DLD1 (cell line): ENCODE results near the gene EML5.
"Not testable (repeated sequence)": the region's sequence is repeated elsewhere in the genome, so short reads cannot be mapped to it uniquely, and the experiment has no call there.

ENCODE experiments used
- in situ Hi-C: cut with HindIII; loops from 2 replicates; pipeline ENCODE4 v1.10.0; 2017; ENCODE audit warnings: low sequenced_read_pairs

The EML5 gene

DNA sequence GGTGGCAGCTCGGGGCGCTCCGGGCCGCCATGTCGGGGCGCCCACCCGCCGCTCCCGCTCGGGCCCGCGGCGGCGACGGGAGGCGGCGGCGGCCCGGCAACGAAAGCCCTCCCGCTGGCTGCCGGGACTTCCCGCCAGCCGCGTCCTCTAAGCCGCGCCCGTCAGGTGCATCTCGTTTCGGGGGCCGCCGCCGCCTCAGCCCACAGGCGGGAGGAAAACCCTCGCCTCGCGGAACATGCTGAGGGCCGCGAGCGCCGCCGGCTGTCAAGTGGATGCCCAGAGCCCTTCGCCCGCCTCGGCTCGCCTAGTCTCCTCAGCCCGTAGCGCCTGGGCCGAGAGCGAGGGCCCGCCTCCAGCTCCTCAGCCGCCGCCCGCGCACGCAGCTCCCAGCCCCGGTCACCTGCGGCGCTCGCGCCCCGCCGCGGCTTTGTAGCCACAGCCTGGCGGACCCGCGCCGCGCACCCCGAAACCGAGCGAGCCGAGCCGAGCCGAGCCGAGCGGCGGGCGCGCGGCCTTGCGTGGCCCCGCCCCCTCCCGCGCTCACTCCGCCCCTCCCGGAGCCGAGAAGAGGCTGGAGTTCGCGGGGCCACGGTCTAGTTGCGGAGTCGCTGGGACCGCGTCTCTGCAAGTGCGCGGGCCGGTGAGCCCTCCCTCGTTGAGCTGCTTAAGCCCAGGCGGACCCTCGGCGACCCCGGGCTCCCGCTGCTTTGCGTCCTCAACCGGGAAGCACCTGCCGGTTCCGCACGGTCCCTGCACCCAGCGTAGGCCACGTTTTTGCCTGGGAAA is at the start of gene EML5:
Gene EML5 (minus strand): TSS at position 481 of the 786 bp plus-strand sequence. CDS start 450 bp downstream, at position 31.
- in situ Hi-C loops = no loop called here

DNA sequence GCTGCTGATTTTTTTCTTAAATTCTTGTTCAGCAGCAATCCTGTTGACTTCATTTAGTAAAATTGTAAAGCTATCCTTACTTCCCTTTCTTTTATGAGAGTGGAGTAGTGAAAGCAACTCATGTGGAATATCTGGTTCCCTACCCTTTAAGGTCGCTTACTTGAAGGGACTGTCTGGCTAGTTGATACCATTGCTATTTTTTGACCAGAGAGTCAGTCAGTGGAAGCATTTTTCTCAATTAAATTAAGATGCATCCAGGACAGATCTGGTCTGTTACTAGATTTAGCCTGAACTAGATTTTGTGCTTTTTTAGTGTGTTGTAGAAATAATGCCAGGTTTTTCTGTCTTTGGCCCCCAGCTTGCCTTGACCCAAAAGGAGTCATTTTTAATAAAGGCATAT is 49.7 kb upstream of the EML5 start:
- in situ Hi-C loops = no loop called here

DNA sequence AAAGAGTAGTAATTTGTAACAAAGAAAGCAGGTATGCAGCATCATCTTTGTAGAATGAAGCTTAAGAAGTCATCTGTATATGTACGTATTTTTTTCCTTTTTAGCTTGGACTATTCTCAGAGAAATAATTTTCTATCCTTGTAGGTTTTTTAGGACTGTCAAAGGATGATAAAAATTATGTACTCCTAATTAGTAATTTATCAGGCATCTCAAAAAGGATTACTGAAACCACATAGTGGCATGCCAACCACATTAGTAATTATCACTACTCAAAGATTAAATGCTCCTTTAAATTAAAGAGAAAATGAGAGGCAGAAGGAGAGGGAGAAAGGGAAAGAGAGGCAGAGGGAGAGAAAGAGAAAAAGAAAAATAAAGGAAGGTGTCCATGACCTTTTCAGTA is 49.0 kb upstream of the EML5 start:
- in situ Hi-C loops = no loop called here

DNA sequence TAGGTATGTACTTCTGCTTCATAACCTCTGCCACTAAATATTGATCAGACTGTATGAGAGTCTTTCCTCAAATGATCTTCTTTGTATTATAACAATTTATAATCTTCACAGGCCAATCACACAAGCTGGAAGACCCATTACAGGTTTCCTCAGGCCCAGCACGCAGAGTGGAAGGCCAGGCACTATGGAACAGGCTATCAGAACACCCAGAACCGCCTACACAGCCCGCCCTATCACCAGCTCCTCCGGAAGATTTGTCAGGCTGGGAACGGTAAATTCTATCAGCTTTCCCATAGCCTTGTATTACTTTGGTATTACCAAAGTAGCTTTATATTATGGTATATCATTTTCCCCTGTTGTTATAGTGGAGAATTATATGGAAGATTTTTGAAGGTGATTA is 48.2 kb upstream of the EML5 start:
- in situ Hi-C loops = no loop called here

DNA sequence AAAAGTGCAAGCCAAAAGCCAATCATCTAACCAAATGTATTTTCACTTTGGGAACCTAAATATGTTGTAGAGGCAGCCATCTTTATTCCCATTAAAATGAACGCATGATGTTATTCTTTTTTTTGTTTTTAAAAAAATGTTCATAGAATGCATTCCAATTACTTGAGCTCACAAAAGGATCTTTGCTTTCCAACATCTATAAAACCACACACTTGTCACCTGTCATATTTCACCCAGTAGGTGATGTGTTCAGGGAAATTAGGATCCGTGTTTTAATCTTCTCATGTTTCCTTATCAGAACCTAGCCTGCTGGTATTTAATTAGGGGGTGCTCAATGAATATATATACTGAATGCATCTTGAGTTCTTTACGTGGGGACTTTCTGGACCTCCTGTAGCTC is 45.3 kb upstream of the EML5 start:
- in situ Hi-C loops = no loop called here

DNA sequence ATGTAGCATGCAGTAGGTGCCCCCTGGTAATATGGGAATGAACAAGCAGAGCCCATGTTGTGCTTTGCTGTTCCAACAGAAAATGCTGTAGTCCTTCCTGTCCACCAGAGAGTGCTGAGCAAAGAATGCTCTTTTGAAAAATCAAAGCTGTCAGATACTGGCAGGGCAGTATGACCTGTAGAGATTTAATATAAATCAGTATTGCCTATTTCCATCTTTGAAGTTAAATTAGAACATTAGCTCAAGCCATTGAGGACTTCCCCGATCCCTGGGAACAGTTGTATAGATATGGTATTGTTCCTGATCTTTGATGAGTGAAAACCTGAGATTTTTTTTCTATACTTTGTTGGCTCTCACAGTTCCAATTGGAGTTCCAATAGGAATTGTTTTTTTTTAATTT is 44.7 kb upstream of the EML5 start:
- in situ Hi-C loops = no loop called here

DNA sequence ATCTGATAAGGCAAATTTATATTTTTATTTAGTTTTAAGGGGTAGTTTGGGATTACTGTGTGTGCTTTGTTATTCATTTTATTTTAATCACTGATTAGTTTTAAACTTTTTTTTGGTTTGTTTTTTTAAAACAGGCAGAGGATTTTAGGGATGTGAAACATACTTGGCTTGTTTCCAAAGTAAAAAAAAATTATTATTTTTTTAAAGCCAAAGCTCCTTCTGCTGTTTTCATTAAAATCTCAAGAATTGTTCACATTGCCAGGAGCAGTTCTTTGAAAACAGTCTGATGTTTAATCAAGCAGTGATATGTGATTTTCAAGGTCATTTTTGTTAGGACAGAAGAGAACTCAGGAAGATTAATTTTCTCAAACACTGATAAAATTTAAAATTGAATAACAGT is 42.9 kb upstream of the EML5 start:
- in situ Hi-C loops = no loop called here

DNA sequence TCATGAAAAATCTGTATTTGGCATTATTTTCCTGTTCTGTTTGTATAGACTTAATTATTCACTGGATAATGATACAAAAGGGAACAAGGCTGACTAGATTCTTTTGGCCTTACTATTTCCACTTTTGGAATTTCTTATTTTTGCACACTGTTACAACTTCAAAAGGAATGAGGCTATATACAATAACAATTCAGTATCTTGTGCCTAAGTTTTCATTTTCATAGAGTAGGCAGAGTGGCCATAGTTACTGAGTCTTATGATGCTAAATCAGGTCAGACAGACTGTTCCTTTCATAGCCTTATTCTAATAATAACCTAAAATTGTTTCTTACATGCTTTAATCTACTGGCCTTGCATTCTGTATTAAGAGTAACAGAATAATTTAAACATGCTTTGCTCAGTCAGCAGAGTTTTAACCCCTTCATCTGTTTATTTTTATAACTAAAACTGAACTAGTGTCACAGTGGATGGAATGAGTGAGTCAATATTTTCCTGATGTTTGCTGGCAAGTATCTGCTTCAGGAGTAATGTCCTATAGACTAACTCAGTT is 42.2 kb upstream of the EML5 start:
- in situ Hi-C loops = no loop called here

DNA sequence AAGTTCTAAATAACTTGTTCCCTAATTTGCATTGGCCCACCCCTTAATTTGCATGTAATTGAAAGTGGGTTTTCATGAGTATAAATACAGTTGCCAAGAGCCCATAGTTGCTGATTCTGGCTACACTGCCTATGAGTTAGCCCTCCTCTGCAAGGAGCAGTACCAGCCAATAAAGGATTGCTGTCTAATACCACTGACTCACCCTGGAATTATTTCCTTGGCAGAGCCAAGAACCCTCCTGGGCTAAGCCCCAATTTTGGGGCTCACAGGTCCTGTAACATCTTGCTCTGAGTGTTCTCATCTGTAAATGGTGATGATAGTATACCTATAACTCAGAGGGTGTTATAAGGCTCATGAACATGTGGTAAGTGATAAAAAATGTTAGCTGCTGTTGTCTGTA is 38.5 kb upstream of the EML5 start:
- in situ Hi-C loops = no loop called here

DNA sequence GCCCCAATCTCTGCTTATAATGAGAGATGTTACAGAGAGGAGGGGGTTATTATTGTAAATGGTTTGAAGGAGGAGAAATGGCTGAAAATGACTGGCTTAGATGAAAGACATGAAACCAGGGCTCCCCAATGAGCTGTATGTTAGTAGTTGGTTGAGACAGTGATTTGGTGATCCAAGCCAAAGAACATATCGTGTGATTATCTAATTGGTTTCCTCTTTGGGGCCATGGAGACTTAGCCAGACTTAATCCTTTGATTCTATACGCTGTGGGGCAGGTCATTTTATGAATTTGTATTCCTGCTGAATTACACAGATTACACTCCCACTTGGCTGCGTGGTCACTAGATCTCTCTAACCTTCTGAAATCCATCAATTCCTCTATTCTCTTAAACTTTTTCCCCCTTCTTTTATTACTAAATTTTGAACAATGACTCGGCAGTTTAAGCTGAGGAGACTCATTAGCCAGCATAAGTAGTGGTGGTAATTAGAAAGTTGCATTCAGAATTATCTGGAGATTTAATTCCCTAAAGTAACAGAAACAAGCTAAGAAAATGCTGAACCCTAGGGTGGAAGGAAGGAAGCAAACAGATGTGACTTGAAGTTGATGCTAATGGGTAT is 37.0 kb upstream of the EML5 start:
- in situ Hi-C loops = no loop called here

DNA sequence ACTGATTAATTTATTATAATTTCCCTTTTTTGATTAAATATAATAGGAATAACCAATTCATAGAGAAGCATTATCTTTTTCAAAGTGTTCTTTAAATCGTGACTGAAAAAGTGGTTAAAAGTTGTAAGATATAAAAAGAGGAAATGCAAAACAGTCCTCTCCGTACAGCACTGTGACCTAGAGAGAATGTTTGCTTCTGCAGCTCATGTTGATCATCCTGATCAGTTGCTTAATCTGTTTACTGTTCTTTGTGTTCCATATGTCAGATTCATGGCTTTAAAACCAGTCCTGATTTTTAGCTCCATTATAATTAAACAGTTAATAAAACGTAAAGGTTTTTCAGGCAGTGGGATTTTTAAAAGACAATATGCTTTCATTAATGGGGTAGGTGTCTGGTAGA is 36.4 kb upstream of the EML5 start:
- in situ Hi-C loops = no loop called here

DNA sequence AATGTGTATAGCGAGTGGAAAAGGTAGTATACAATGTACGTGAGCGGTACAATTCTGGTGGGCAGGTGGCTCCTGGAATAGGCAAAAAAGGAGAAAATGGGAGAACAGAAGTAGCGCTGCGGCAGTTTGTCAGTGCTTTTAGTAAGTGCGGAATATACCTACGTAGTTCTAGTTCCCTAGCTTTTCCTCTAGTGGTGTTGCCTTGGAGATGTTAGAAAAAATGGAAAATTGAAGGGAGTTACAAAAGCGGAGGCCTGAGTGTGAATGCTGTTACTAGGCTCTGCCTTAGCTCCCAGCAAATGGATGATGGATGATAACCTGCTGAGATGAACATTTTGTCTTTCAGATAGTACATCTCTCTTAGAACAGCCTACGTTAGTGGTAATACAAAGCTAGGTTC is 32.8 kb upstream of the EML5 start:
- in situ Hi-C loops = no loop called here

DNA sequence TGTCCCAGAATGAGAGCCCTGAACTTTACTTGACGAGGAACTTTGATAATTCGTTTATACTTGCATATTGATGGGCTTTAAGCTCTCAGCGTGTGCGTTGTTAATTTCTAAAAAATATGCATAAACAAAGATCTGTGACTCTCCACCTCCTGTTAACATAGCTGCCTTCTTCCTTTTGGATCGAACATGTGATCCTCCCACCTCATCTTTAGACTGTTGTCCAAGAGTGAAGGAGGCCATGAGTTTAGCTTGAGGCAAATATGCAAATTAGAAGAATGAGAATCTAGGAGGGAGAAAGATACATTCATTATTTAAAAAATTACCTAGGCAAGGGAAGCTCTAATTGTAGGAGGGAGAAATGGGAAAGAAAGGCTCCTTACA is 32.3 kb upstream of the EML5 start:
- in situ Hi-C loops = no loop called here

DNA sequence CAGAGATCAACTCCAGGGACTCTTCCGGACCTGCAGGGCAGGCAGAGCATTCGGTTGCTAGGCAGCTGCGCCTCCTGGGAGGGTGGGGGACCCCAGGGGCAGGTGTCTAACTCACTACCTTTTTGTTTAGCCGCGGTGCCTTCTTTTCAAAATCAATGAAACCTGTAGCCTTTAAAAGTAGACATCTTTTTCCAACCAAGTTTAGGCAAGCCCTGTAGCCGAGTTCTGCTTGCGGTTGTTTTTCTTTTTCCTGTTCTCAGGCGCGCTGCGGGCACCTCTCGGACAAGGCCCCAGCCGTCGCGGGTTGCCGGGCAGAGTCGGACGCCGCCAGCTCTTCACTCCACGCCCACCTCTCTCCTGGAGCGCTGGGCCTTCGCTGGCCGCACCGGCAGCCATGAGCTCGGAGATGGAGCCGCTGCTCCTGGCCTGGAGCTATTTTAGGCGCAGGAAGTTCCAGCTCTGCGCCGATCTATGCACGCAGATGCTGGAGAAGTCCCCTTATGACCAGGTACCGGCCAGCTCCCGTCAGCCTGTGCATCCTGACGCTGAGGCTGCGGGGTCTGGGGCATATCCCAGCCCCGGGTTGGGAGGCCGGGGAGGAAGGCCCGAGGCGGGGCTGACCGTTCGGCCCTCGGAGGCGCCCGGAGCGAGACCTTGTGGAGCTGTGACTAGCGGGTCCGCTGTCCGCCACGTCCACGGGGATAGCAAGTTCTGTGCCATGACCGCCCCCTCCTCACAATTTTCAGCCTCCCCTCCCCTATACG is 31.7 kb upstream of the EML5 start, which contains the start of gene TTC8:
Gene TTC8 (plus strand): TSS at position 338 of the 764 bp plus-strand sequence. CDS start 57 bp downstream, at position 395.
- in situ Hi-C loops = no loop called here

DNA sequence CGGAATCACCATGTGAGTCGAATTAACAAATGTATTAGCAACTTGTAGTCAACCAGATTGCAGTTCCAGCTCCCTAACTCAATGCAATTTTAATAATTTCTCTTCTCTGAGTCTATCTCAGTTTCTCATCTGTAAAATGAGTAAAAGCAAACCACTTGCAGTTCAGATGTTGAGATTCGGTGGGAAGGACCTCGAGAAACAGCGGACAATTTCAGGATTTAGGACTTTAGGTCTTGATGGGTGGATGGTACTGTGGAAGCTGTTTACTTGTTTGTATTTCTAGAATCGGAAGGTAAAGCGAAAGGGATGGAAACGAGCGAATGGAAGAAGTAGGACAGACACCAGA is 31.2 kb upstream of the EML5 start:
- in situ Hi-C loops = no loop called here

DNA sequence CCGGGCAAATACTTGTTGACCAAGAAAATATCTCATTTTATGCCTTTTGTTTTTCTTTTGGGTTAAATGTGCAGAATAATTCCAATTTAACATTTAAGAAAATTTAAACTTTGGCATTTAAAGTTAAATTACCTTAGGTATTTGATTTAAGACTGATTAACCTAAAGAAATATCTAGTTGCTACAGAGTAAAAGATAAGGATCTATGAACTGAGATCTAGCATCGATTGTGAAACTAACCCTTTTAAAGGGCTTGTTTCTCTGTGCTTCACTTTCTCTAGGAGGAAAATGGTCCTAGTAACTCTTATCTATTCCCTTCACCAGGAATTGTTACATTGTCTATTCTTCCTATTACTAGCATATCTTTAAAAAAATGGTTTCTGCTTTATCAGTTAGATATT is 29.1 kb upstream of the EML5 start:
- in situ Hi-C loops = no loop called here

DNA sequence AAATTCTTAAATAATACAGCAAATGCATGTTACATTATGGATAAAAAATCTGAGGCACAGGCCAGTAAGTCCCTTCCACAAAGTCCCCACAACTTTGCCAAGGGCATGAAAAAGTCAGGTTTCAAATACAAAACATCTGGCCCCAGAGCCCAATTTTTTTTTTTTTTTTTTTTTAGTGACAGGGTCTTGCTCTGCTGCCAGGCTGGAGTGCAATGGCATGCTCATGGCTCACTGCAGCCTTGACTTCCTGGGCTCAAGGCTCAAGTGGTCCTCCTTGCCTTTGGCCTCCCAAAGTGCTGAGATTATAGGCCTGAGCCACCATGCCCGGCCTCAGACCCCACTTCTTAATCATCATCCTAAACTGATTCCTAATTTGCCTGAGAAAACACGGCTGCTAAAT is 28.6 kb upstream of the EML5 start:
- in situ Hi-C loops = no loop called here

DNA sequence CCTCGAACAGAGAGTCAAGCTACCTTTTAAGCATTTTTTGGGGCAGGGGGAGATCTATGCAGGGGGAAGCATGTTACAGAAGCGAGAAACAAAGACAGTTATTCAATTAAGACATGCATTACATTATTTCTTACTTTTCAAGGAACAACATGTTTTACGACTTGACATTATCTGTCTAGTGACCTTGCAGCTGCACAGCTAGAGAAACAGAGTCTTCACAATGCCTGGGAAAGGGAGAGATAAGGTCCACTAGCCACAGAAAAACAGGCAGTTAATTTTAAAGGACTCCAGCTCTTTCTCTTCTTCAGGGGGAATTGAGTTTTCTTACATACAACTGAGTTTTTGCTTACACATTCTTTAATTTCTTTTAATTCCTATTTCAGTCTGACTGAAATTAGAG is 26.9 kb upstream of the EML5 start:
- in situ Hi-C loops = not testable (repeated sequence)

DNA sequence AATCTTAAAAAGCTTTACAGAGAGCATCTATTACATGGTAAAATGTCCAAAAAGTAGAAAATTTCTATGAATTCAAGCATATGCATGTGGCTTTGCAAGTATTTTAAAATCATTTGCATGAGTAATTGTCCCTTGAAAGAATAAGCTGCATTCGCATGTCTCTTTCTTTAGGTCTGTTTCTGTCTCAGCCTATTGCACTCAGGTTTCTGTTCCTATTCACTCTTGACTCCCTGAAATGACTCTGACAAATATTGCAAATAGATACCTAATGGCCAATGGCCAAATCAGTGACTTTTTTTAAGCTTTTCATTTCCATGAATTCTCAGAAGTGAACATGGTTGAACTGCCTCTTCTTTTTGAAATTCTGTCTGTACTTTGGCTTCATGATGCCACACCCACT is 25.3 kb upstream of the EML5 start:
- in situ Hi-C loops = no loop called here

DNA sequence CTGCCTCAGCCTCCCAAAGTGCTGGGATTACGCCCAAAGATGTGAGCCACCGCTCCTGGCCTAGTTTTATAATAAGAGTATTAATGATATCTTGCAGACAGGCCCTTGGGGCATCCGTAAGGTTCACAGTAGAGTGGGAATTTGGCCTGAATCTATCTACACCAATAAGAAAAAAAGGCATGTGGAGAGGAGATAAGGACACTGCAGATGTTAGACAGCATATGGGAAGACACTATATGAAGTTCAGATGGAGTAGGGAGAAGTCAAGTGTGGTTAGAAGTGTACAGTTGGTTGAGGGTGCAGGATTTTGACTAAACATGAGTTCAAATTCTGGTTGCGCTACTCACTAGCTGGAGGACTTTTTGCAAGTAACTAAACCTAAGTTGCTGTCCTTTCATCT is 23.2 kb upstream of the EML5 start:
- in situ Hi-C loops = no loop called here

DNA sequence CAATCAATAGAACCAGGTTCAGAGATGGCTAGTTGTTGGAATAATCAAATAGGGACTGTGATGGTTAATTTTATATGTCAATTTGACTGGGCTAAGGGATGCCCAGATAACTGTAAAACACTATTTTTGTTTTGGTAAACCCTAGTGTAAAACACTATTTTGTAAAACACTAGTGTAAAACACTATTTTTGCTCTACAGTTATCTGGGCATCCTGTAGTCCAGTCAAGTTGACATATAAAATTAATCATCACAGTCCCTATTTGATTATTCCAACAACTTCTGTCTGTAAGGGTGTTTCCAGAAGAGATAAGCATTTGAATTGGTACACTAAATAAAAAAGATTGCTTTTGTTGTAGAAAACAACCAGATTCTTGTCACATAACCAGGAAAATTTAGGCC is 15.6 kb upstream of the EML5 start:
- in situ Hi-C loops = no loop called here

DNA sequence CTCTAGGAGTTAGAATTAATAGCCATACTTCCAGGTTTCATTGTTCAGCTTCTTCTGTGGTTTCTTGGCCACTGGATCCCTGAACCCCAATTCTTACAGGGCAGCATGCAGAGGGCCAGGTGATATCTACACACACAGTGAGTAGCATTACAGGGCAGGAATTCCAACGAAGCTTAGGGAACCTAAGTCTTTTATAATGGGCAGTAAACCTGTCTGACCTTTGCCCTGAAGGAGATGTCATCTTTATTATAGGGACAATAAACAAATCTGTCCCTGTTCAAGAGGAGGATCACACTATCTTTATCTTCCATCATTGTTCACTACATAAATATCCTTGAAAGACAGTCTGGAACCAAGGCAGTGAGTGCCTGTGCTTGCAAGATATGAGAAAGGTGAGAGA is 11.7 kb upstream of the EML5 start:
- in situ Hi-C loops = no loop called here
